Right renal pelvis (tissue), 4 donors: ENCODE results near the gene FBXL4. TPM values are rescaled to one million over a fixed set of nuclear protein-coding genes. Genes with fewer than 3 reads are reported as not detected.

Experiments used
- DNase-seq, 4 donors: peaks; one replicate each; pipeline ENCODE4 v3.0.0-alpha.2; 2013; ENCODE audit warnings: low read depth in 4 of 4, low spot score in 3 of 4, missing footprints in 1 of 4
- polyA plus RNA-seq, 4 donors: library from polyadenylated mRNA; unstranded; fragments of 120-200 nt; gene quantifications; one replicate each; pipeline ENCODE4 v1.2.1, GENCODE V29; 2013; ENCODE audit not compliant: insufficient read length in 4 of 4

FBXL4 gene
- polyA plus RNA-seq, 4 donors = 20.4 to 31.3 (median 28.7) TPM

DNA sequence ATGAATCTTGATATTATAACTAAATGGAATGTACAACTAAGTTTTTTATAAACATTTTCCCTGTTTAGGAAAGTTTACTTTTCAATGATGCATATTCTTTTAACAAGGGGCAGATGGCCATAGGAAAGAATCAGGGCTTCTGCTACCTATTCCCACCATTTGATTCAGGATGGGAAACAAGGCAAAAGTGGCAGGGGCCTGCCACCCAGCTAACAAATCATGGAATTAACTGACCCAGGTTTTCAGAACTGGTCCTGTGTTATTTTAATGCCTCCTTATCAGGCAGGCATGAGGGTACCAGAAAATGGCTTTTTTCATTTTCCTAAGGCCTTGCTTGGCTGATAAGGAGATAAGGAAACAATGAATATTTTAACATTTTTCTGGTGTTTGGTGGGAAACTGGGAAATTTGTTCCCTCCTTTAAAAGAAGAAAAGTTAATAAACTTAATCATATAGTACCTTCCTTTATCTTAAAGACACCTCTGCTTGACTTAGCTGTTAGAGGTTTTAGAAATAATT lies 106.7 kb downstream of the FBXL4 start:
- no peak for DNase-seq

DNA sequence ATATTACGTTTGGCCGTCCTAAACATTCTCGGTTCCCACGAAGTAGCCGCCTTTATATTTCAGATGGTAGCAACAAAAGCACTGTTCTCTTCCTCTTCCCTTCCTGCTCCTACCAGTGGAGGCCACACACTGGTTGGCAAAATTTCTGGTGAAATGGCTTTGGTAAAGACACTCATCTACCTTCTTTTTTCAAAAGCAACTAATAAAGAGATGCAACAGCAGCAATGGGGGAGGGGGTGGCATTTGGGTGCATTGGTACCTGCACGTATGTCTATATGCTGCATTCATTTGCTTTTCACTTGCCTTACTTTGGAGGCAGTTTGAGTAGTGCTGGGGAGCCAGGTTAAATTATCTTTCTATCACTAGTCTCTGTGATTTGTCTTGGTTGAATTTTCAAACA lies 107.4 kb downstream of the FBXL4 start:
- no peak for DNase-seq

DNA sequence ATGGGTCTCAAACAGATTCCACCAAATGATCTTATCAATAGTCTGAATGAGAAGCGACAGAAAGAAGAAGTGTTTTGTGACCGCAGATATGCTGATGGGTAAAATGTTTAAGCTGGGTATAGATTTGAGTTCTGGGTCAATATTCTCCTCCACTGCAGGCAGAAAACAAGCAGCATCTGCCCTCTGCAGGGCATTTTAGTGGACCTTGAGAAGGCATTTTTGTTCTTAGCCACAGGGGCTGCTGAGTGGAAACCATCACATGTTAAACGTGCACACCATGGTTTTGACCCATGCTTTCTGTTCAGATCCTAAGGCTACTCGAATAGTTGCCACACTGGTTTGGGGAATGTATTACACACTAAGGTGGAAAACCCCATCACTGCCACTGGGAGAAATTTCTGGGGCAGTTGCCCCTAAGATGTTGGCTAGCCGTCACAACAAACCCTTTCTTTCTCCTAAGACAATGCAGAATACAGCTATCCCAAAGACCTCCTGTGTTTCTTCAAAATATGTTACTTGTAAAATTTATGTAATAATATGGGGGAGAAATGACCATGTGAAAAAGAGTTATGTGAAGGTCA lies 107.9 kb downstream of the FBXL4 start:
- no peak for DNase-seq

DNA sequence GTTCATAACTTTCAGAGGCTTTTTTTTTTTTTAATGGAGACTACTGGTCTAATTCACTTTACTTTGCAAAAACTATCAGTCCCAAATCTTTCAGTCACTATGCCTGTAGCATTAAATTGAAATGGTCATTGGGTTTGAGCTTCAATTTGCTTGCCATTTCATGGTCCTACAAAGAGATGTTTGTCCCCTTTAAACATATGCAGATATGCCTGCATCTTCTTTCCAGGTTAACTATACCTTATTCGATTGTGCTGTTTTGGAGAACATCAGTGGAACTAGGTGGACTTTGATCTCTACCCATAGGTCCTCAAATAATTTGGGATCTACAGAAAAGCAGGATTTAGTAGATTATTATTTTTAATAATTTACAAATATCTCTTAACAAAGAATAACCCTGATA lies 108.8 kb downstream of the FBXL4 start:
- DNase-seq = no peak

DNA sequence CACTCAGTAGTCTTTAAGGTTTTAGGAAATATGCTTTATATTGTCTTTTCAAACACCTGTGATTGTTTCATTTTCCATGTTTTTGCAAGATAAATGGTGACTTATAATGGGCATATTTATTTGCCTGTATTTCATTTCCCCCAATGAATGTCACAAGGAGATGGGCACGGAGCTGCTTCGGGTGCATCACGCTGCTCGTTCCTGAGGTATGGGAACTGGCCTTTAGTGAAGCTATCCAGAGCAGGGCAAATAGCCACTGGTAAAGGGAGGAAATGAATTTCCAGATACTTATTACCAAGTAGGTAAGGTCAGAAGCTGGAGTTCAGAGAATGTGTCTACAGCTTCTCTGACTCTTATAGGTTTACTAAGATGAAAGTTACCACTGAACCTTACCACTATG lies 109.7 kb downstream of the FBXL4 start:
- DNase-seq = no peak

DNA sequence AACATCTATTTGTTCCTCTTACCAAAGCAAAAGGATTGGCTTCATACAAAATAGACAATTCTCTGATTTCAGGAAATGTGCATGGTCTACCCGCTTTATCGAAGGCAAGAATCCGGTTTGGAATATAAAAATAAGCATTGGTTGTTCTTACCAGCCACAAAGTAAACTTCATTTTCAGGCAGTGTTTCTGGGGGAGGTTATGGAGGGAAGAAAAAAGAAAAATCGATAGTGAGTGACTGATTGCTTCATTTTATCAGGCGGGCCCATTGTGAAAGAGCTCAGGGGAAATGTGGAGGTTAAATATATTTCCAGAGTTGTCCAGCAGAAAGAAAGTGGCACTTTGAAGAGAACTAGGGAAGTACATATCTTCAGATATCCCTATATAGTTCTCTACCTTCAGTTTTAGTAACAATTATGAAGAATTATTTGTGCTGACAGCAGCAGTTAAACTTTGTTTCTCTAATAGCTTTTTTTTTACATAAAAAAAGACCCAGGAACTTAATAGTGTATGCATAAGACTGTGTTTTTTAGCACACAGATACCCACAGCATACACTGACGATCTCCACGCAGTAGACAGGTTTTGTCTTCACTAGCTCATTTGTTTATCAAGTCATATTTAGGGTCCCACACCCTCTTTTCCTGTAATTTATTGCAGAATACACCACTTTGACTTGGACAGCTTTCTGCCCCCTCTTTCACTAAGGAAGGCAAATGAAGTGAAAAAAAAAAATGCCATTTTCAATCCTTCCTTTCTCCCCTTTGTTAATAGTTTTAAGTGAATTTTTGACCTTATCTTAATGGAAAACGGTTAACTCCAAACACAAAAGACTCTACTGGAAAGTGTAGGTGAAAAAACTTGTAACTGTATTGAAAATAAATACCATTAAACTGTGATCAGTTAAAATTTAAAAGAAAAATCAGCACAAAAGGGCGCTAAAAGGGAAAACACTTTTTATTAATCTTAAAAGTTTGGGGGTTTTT lies 110.5 kb downstream of the FBXL4 start:
- no peak for DNase-seq

DNA sequence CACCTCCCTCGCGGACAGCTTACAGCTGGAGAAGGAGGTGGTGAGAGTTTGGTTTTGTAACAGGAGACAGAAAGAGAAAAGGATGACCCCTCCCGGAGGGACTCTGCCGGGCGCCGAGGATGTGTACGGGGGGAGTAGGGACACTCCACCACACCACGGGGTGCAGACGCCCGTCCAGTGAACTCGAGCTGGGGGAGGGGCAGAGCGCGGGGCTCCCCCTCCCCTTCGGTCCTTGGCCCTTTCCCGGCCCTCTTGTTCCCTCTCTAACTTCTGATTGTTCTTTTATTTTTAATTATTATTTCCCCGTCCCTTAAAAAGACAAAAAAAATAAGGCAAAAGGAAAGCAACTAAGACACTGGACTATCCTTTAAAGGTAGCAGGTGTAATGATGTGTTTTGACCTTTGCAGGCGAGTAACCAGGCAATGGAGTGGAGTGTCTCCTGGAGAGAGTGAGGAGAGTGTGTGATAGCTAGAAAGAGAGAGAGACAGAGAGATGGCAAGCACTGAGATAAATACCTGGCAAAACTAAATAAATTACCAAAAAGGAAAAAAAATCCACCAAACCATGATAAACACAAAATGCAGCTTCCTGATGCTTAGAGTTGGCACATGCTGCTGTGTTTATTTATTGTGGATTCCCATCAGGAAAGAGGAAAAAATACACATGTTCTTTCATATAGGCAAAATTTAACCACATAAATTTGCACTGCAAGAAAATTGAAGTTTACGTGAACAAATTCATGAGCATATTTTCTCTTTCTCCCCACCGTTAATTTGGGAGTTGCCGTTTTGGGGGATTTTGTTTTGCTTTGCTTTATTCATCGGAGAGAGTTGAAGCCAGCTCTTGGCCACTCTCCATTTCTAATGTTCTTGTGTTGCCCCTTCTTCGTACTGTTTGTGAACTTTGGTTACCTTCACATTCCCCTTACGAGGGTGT lies 111.5 kb downstream of the FBXL4 start:
- DNase-seq = no peak

DNA sequence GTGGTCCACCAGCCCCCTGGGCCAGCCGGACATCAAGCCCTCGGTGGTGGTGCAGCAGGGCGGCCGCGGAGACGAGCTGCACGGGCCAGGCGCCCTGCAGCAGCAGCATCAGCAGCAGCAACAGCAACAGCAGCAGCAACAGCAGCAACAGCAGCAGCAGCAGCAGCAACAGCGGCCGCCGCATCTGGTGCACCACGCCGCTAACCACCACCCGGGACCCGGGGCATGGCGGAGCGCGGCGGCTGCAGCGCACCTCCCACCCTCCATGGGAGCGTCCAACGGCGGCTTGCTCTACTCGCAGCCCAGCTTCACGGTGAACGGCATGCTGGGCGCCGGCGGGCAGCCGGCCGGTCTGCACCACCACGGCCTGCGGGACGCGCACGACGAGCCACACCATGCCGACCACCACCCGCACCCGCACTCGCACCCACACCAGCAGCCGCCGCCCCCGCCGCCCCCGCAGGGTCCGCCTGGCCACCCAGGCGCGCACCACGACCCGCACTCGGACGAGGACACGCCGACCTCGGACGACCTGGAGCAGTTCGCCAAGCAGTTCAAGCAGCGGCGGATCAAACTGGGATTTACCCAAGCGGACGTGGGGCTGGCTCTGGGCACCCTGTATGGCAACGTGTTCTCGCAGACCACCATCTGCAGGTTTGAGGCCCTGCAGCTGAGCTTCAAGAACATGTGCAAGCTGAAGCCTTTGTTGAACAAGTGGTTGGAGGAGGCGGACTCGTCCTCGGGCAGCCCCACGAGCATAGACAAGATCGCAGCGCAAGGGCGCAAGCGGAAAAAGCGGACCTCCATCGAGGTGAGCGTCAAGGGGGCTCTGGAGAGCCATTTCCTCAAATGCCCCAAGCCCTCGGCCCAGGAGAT lies 112.4 kb downstream of the FBXL4 start:
- no peak for DNase-seq

DNA sequence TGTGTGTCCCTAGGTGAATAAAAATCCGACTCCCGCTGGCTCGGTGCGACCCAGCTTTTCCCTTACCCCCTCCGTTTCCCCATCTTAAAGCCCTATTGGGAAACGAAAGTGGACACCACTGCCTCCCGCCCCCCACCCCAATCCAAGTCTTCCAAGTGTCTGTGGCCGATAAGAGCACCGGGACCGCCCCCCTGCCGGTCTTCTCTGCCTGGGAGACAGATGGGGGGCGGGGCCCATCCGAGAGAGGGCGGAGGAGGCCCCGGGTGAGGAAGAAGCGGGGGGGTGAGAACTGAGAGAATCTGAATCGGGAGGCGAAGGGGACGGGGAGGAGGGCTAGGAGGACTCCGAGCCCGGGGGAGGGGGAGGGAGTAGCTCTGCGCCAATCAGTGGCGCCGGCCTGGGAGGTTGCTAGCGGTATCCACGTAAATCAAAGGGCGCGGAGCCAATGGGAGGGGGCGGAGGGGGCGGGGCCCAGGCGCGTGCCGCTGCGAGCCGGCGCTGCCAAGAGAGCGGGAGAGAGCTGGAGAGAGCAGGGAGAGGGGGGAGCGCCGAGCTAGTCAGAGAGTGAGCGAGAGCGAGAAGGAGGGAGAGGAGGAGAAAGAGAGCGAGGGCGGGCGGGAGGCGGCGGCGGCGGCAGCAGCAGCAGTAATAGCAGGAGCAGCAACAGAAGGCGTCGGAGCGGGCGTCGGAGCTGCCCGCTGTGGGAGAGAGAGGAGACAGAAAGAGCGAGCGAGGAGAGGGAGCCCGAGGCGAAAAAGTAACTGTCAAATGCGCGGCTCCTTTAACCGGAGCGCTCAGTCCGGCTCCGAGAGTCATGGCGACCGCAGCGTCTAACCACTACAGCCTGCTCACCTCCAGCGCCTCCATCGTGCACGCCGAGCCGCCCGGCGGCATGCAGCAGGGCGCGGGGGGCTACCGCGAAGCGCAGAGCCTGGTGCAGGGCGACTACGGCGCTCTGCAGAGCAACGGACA lies 113.4 kb downstream of the FBXL4 start, which contains the start of gene POU3F2:
POU3F2 (plus strand) TSS at position 515 of the 972 bp plus-strand sequence; CDS start at position 815, 300 bp downstream.
- DNase-seq = peak in 3 of 4 donors; percentile 72 to 75 (median 73)

DNA sequence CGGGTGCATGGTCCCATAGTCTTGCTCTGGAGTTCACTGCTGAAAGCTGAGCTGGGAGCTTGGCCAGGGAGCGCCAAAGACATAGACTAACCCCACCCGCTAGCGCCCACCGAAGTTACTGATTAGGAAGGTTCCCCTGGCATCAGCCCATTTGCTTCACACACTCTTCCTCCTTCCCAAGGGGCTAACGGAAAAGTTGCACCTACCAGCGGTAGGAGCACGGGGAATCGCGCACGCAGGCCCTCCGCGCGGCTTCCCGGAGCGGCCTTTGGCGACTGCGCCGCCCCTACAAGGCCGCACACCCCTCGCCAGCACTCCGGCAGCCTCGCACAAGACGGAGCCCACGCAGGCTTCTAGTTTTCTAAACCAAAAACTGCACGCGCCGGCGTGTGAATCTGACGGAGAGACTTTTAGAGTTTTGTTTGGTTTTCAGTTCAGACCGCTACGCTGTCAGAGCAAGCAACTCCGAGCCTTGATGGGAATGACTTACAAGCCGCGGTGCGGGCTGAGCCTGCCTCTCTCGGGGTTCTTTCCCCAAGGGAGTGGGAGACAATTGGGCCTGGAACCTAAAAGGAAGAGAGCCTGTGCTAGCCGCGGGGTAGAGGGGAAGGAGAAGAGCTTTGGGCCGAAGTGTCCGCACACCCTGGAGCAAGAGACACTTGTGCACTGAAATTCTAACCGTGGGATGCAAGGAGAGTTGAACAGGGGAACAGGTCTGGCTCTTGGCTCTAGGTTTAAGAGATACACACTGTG lies 114.3 kb downstream of the FBXL4 start:
- no peak for DNase-seq

DNA sequence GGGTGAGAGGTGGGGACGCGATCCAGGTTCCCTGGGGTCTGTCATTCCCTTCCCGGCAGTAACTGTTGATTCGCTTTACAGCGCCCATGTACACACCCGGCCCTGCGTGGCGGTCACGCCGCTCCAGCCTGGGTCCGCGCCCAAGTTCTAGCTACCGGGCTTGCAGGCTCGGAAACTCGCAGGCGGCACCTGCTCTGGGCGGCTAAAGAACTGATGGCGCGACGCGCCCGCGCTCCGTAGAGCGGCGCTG lies 114.8 kb downstream of the FBXL4 start:
- DNase-seq = no peak

DNA sequence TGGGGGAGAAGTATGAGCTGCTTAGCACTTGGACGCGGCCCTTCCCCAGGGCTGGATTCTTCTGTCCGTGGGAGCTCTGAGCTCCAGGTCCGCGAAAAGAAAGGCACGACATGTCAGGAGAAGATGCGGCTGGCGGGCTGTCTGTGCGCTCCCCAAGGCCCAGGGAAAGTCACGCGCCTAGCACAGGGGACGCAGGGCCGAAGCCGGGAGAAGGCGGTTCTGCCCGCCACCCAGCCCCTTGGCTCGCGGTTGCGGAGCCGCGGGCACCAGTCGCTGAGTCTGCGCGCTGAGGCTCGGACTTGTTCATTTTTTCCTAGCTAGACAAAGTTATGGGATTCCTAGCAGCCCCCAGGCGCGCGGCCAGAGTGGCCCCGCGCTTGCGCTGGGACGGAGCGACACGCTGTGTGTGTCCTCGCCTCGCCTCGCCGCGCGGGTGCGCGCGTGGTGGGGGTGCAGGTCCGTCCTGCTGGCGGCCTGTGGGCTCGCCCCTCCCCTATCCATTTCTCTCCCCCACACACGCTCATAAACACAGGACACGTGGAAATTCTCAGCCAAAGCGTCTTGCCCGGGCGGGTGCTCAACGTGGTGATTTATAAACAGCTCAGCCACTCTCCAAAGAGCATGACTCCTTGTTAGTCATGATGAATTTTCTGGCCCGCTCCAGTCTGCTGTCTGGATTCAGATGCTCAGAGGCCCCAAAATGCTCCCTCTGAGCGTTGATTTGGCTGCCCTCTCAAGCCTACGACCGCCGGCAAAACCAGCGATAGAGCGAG lies 115.3 kb downstream of the FBXL4 start:
- no peak for DNase-seq

DNA sequence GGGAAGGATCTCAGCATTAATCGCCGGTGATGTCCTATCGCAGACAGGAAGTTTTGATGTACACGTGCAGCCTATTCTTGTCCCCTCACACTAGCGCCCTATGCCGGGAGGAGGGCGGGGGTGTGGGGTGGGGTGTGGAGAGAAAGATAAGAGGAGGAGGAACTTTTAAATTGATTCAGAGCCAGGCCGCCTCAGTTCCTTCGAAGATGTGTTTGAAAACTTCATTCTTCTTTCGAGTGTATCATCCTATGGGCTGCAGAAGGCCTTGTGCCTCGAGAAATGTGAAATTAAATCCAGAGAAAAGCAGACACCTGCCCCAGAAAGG lies 115.8 kb downstream of the FBXL4 start:
- DNase-seq = no peak

DNA sequence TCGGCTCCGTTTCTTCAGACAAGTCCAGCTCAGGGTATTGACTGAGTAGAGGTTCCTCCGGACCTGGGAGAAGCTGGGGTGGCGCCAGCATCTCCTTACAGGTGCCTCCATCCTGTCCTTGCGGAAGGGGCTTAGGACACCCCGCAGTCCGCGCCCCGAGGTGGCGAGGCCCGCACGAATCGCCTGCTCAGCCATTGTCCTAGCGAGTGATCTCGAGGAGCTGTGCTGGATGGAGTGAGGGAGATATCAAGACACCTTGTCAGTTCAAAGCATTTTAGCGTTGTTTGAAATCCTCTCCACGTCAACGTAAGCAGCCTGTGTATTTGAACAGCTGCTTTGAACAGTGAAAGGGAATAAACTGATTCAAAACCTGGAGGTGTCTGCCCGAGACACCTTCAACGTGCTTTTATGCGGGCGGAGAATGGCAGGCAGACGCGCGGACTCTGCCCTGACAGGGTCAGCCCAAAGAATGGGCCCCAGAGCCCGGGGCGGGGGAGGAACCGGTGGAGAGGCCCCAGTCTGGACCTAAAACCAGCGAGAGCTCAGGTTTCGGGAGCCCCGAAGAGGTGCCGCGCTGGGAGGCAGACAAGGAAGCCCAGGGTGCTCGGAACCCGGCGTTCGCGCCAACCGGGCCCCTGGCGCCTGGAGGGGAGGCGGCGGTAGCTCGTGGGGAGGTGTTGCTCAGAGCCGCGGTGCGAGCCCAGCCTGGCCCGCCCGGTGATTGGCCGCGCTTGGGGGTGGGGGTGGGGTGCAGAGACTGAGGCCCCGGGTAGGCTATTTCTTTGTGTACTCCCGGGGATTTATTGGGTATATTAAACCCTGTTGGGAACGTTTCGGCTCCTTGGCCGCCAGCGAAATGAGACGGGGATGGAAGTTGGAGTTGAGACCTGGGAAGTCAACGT lies 116.4 kb downstream of the FBXL4 start:
- DNase-seq = no peak

DNA sequence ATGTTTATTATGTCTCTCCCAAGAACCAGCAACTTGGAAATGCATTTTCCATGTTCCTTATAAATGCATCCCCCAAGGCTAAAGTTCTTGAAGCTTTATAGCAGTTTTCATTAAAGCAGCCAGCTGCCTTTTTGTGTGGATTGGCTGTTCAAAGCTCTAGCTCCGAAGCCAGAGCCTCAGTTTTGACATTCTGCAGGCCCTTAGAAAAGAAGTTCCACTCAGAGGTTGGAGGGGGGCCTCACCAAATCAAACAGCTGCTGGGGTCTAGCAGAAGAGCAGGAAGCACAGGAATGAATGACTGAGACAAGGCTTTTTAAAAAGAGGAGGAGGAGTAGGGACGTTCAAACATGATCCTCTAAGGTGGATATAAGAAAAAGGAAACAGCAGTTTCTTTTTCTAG lies 117.6 kb downstream of the FBXL4 start:
- no peak for DNase-seq

DNA sequence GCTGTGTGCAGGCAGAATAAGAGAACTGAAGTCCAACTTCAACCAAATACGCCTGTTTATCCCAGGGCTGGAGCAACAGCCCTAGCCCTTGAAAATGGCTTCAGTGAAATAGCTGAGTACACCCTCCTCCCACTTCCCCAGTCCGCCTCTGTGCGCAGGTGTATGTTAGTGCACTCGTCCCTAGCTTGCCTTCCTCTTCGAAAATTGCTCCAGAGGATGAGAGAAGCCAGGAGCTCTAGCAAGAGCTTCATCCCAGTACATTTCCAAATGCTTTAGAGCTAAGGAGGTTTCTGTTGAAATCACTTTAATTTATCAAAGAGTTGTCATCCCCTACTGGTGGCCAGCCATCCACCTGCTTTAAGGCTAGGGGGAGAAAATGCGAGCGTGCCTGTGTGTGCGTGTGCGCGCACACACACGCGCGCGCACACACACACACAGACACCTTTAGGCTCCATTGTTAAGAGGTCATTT lies 118.8 kb downstream of the FBXL4 start:
- DNase-seq = no peak
